Measurements from ENCODE around the gene TASP1.

GRCh38 chr20:13457487-13457886 is 181.2 kb downstream of the TASP1 start:
- TF ChIP-seq, protein P1, sequence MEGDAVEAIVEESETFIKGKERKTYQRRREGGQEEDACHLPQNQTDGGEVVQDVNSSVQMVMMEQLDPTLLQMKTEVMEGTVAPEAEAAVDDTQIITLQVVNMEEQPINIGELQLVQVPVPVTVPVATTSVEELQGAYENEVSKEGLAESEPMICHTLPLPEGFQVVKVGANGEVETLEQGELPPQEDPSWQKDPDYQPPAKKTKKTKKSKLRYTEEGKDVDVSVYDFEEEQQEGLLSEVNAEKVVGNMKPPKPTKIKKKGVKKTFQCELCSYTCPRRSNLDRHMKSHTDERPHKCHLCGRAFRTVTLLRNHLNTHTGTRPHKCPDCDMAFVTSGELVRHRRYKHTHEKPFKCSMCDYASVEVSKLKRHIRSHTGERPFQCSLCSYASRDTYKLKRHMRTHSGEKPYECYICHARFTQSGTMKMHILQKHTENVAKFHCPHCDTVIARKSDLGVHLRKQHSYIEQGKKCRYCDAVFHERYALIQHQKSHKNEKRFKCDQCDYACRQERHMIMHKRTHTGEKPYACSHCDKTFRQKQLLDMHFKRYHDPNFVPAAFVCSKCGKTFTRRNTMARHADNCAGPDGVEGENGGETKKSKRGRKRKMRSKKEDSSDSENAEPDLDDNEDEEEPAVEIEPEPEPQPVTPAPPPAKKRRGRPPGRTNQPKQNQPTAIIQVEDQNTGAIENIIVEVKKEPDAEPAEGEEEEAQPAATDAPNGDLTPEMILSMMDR (IDR thresholded peaks at IDR 0.05): no peak
- TF ChIP-seq POLR2A (IDR thresholded peaks at IDR 0.05): no peak
